ENCODE data around the gene TEX38. TPM values are rescaled to one million over a fixed set of nuclear protein-coding genes. Genes with fewer than 3 reads are reported as not detected.
"Not testable (repeated sequence)": the region's sequence is repeated elsewhere in the genome, so short reads cannot be mapped to it uniquely, and the experiment has no call there.

The TEX38 gene
- total RNA-seq, 5 donors from 2014 or later (not counting 1 experiment from before 2014, with no cell fraction given), result not detected

- Histone ChIP-seq H3K4me3 (ENCODE audit: control insufficient read depth in 1 of 2, extremely low read depth in 1 of 2, low read length in 1 of 2) (no peak overlapping the region), H3K9me3 (peaks cover 4% of the 10 kb centered on the region), H3K4me1 (ENCODE audit: control insufficient read depth in 1 of 2, extremely low read depth in 1 of 2, insufficient read depth in 2 of 2, low read length in 2 of 2) (no peaks in the 10 kb centered on the region), H3K36me3 (ENCODE audit: control insufficient read depth in 2 of 2, extremely low read depth in 1 of 2, insufficient read depth in 1 of 2, low read length in 1 of 2) (peaks cover 7 to 53% of the 10 kb centered on the region in 2 donors), H3K27me3 (replicated peaks in 1 of 2; ENCODE audit: control insufficient read depth in 2 of 2, extremely low read depth in 1 of 2, insufficient read depth in 2 of 2, low read length in 1 of 2) (no peaks in the 10 kb centered on the region), H3K27ac (ENCODE audit: low read length) (no peak overlapping the region)
- ChIA-PET CTCF (interaction anchor here in 1 of 2 donors (0.6 to 1.1 kb wide), 2 partner anchors 55 to 338 kb away, joined by 3 read pairs; partner anchors contain the start of gene MKNK1), POLR2A (no interaction called here)
- Mint-ChIP-seq H3K27ac (no peak overlapping the region), H3K4me1 (peaks cover 0 to 9% (median 8%) of the 10 kb centered on the region in 3 donors), H3K9me3 (peaks cover 0 to 6% (median 2%) of the 10 kb centered on the region in 3 donors), H3K4me3 (no peak overlapping the region), H3K36me3 (peaks cover 48% of the 10 kb centered on the region), H3K27me3 (no peaks in the 10 kb centered on the region)
- DNase-seq, result no peak
- WGBS (ENCODE audit: insufficient coverage), result no CpG with 5 or more reads among the region's 2 CpGs
- ATAC-seq (replicated peaks in 1 of 4), result no peak
These were observed 12.3 kb upstream of the TEX38 start for GRCh38 chr1:46659307-46659870.

DNA sequence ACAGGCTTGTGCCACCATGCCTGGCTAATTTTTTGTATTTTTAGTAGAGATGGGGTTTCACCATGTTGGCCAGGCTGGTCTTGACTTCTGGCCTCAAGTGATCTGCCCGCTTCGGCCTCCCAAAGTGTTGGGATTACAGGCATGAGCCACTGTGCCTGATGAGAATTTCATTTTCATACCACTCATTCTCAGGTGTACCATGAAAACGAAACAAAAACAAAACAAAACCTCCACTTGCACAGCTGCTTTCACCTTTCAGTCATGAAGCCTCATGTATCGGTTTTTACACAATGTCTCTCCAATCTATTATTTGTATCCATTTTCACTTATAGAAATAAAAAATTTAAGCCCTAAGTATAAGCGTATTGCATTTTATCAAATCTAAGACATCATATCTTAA, 11.5 kb upstream of the TEX38 start:
- not testable (repeated sequence) for ATAC-seq (replicated peaks in 1 of 4)

DNA sequence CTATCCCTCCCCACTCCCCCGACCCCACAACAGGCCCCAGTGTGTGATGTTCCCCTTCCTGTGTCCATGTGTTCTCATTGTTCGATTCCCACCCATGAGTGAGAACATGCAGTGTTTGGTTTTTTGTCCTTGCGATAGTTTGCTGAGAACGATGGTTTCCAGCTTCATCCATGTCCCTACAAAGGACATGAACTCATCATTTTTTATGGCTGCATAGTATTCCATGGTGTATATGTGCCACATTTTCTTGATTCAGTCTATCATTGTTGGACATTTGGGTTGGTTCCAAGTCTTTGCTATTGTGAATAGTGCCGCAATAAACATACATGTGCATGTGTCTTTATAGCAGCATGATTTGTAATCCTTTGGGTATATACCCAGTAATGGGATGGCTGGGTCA, 8.7 kb upstream of the TEX38 start:
- POLR2A ChIA-PET, result interaction anchor here in 1 of 2 donors (0.7 kb wide), 1 partner anchor 14 kb away, joined by 4 read pairs; no protein-coding TSS in a partner anchor
- peaks cover 25% of the 10 kb centered on the region for H3K36me3 Mint-ChIP-seq
- H3K4me3 ChIP-seq (ENCODE audit: control insufficient read depth in 1 of 2, extremely low read depth in 1 of 2, low read length in 1 of 2); H3K9me3 Mint-ChIP-seq; H3K9me3 ChIP-seq; H3K27me3 Mint-ChIP-seq; H3K4me3 Mint-ChIP-seq; H3K27me3 ChIP-seq (replicated peaks in 1 of 2; ENCODE audit: control insufficient read depth in 2 of 2, extremely low read depth in 1 of 2, insufficient read depth in 2 of 2, low read length in 1 of 2); ATAC-seq (replicated peaks in 1 of 4); H3K27ac ChIP-seq (ENCODE audit: low read length); DNase-seq; H3K27ac Mint-ChIP-seq; CTCF ChIA-PET: not testable (repeated sequence)
- Histone ChIP-seq H3K4me1 (ENCODE audit: control insufficient read depth in 1 of 2, extremely low read depth in 1 of 2, insufficient read depth in 2 of 2, low read length in 2 of 2) (peaks cover 6 to 17% of the 10 kb centered on the region in 2 experiments), H3K36me3 (ENCODE audit: control insufficient read depth in 2 of 2, extremely low read depth in 1 of 2, insufficient read depth in 1 of 2, low read length in 1 of 2) (peaks cover 0 to 36% of the 10 kb centered on the region in 2 donors)
- H3K4me1 Mint-ChIP-seq, result peaks cover 27 to 29% (median 28%) of the 10 kb centered on the region in 3 donors
- no CpG with 5 or more reads among the region's 5 CpGs for WGBS (ENCODE audit: insufficient coverage)

More for the DNA sequence above, 11.5 kb upstream of the TEX38 start:
- H3K36me3 ChIP-seq (ENCODE audit: control insufficient read depth in 2 of 2, extremely low read depth in 1 of 2, insufficient read depth in 1 of 2, low read length in 1 of 2), result peaks cover 7 to 56% of the 10 kb centered on the region in 2 donors
- peaks cover 48% of the 10 kb centered on the region for H3K36me3 Mint-ChIP-seq
- H3K4me3 ChIP-seq (ENCODE audit: control insufficient read depth in 1 of 2, extremely low read depth in 1 of 2, low read length in 1 of 2); H3K4me1 ChIP-seq (ENCODE audit: control insufficient read depth in 1 of 2, extremely low read depth in 1 of 2, insufficient read depth in 2 of 2, low read length in 2 of 2); H3K27me3 Mint-ChIP-seq; H3K9me3 ChIP-seq; H3K27ac ChIP-seq (ENCODE audit: low read length); H3K4me3 Mint-ChIP-seq; H3K9me3 Mint-ChIP-seq; DNase-seq; H3K27me3 ChIP-seq (replicated peaks in 1 of 2; ENCODE audit: control insufficient read depth in 2 of 2, extremely low read depth in 1 of 2, insufficient read depth in 2 of 2, low read length in 1 of 2): not testable (repeated sequence)
- H3K27ac Mint-ChIP-seq, result peak overlapping the region in 1 of 2 donors; percentile 19
- H3K4me1 Mint-ChIP-seq, result peaks cover 7 to 13% (median 9%) of the 10 kb centered on the region in 3 donors
- CTCF ChIA-PET, result interaction anchor here in 1 of 2 donors (1.1 kb wide), 1 partner anchor 56 kb away, joined by 3 read pairs; the partner anchor contains the start of gene MKNK1
- POLR2A ChIA-PET, result interaction anchor here in 1 of 2 donors (0.6 kb wide), 1 partner anchor 50 kb away, joined by 6 read pairs; no protein-coding TSS in a partner anchor
- 67% methylated on average over 3 of the region's 5 CpGs for WGBS (ENCODE audit: insufficient coverage)

GRCh38 chr1:46665983-46666382, 5.7 kb upstream of the TEX38 start:
- Mint-ChIP-seq H3K27ac (no peak overlapping the region), H3K36me3 (peaks cover 20% of the 10 kb centered on the region), H3K4me1 (peaks cover 19 to 28% (median 21%) of the 10 kb centered on the region in 3 donors), H3K4me3 (peak overlapping the region in 2 of 3 donors; percentile 79 to 82), H3K27me3 (no peaks in the 10 kb centered on the region), H3K9me3 (no peaks in the 10 kb centered on the region)
- Histone ChIP-seq H3K27ac (ENCODE audit: low read length) (no peak overlapping the region), H3K4me1 (ENCODE audit: control insufficient read depth in 1 of 2, extremely low read depth in 1 of 2, insufficient read depth in 2 of 2, low read length in 2 of 2) (peaks cover 6 to 24% of the 10 kb centered on the region in 2 experiments), H3K4me3 (ENCODE audit: control insufficient read depth in 1 of 2, extremely low read depth in 1 of 2, low read length in 1 of 2) (no peak overlapping the region), H3K27me3 (replicated peaks in 1 of 2; ENCODE audit: control insufficient read depth in 2 of 2, extremely low read depth in 1 of 2, insufficient read depth in 2 of 2, low read length in 1 of 2) (no peaks in the 10 kb centered on the region), H3K36me3 (ENCODE audit: control insufficient read depth in 2 of 2, extremely low read depth in 1 of 2, insufficient read depth in 1 of 2, low read length in 1 of 2) (peaks cover 0 to 22% of the 10 kb centered on the region in 2 donors), H3K9me3 (no peaks in the 10 kb centered on the region)
- ATAC-seq (replicated peaks in 1 of 4), result no peak
- no peak for DNase-seq
- WGBS (ENCODE audit: insufficient coverage), result no CpG with 5 or more reads among the region's 2 CpGs
- POLR2A ChIA-PET, result no interaction called here
- CTCF ChIA-PET, result no interaction called here

DNA sequence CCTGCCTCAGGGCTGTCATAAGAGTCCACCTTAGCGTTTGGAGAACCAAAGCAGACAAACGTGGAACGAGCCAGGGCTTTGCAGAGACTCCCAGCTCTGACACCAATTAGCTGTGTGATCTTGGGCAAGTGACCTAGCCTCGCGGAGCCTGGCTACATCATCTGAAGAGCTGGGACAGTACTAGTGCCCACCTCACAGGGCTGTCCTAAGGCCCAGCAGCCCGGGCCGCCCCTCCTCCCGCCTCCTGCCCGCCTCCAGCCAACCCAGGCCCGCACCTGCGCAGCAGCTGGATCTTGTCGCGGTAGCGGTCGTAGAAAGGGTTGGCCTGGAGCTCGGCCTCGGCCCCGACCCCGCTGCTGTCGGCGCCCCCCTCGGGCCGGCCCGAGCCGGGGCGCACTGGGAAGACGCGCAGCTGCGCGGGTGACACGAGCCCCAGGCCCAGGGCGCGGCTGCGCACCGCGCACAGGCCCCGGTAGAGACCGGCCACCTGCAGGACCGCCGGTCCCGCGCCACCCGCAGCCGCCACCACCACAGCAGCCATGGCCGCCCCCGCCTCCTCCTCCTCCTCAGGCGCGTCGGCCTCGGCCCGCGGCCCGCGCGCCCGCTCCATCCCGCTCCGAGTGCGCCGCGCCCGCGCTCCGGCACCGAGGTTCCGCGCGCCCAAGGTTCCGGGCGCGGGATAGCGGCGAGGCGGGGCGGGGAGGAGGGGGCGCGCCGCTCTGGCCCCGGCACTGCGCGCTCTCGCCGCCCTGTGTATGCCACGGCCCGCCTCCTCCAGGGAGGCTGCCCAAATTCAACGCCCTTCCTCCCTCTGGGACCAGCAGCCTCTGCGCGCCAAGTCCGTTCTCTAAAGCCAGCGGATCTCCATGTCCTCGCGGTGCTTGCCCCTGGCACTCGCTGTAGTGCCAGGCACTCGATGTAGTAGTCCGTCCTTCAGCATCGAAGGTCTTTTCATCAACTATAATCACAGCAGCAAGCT, 3.6 kb upstream of the TEX38 start, which contains the start of gene ATPAF1:
ATPAF1 (minus strand) TSS at position 583 of the 979 bp plus-strand sequence; CDS start at position 541, 42 bp downstream.
- 2% methylated on average over 85 of the region's 96 CpGs for WGBS (ENCODE audit: insufficient coverage)
- peak; percentile 86 to 91 (median 88) for ATAC-seq (replicated peaks in 1 of 4)
- ChIA-PET CTCF (interaction anchor here (0.5 to 1.3 kb wide), 4 partner anchors 10 to 1365 kb away, joined by 3 to 4 read pairs (median 3); partner anchors contain the start of gene MKNK1 (in 1 of the 2)), POLR2A (interaction anchor here (0.5 to 1.2 kb wide), 3 partner anchors 8 to 63 kb away, joined by 3 to 4 read pairs (median 4); no protein-coding TSS in a partner anchor)
- H3K36me3 ChIP-seq (ENCODE audit: control insufficient read depth in 2 of 2, extremely low read depth in 1 of 2, insufficient read depth in 1 of 2, low read length in 1 of 2), result peaks cover 0 to 22% of the 10 kb centered on the region in 2 donors
- H3K9me3 ChIP-seq, result no peaks in the 10 kb centered on the region
- Mint-ChIP-seq H3K4me3 (peak within 1 kb of the TSS in 2 of 3 donors; percentile 79 to 82), H3K27me3 (no peaks in the 10 kb centered on the region), H3K36me3 (peaks cover 16% of the 10 kb centered on the region), H3K9me3 (no peaks in the 10 kb centered on the region), H3K4me1 (peaks cover 19 to 28% (median 21%) of the 10 kb centered on the region in 3 donors), H3K27ac (peak within 1 kb of the TSS; percentile 56 to 64)
- no peaks in the 10 kb centered on the region for H3K27me3 ChIP-seq (replicated peaks in 1 of 2; ENCODE audit: control insufficient read depth in 2 of 2, extremely low read depth in 1 of 2, insufficient read depth in 2 of 2, low read length in 1 of 2)
- peak within 1 kb of the TSS; percentile 72 for H3K27ac ChIP-seq (ENCODE audit: low read length)
- peak within 1 kb of the TSS; percentile 70 to 79 for H3K4me3 ChIP-seq (ENCODE audit: control insufficient read depth in 1 of 2, extremely low read depth in 1 of 2, low read length in 1 of 2)
- peak; percentile 13 to 75 (median 43) for DNase-seq
- peaks cover 6 to 24% of the 10 kb centered on the region in 2 experiments for H3K4me1 ChIP-seq (ENCODE audit: control insufficient read depth in 1 of 2, extremely low read depth in 1 of 2, insufficient read depth in 2 of 2, low read length in 2 of 2)

- H3K36me3 Mint-ChIP-seq, result no peaks in the 10 kb centered on the region
- H3K4me1 Mint-ChIP-seq, result peaks cover 18 to 24% (median 22%) of the 10 kb centered on the region in 3 donors
- no peaks in the 10 kb centered on the region for H3K27me3 Mint-ChIP-seq
- H3K36me3 ChIP-seq (ENCODE audit: control insufficient read depth in 2 of 2, extremely low read depth in 1 of 2, insufficient read depth in 1 of 2, low read length in 1 of 2), result peaks cover 0 to 9% of the 10 kb centered on the region in 2 donors
- ChIA-PET POLR2A (no interaction called here), CTCF (no interaction called here)
- DNase-seq (no peak), ATAC-seq (replicated peaks in 1 of 4) (no peak)
- H3K9me3 ChIP-seq, result no peaks in the 10 kb centered on the region
- no peak overlapping the region for H3K4me3 ChIP-seq (ENCODE audit: control insufficient read depth in 1 of 2, extremely low read depth in 1 of 2, low read length in 1 of 2)
- no peak overlapping the region for H3K4me3 Mint-ChIP-seq
- H3K27me3 ChIP-seq (replicated peaks in 1 of 2; ENCODE audit: control insufficient read depth in 2 of 2, extremely low read depth in 1 of 2, insufficient read depth in 2 of 2, low read length in 1 of 2), result no peaks in the 10 kb centered on the region
- H3K9me3 Mint-ChIP-seq, result no peaks in the 10 kb centered on the region
- 100% methylated on average over 1 of the region's 1 CpG for WGBS (ENCODE audit: insufficient coverage)
- H3K4me1 ChIP-seq (ENCODE audit: control insufficient read depth in 1 of 2, extremely low read depth in 1 of 2, insufficient read depth in 2 of 2, low read length in 2 of 2), result peaks cover 6 to 24% of the 10 kb centered on the region in 2 experiments
- no peak overlapping the region for H3K27ac Mint-ChIP-seq
- H3K27ac ChIP-seq (ENCODE audit: low read length), result no peak overlapping the region
These were observed 1.5 kb upstream of the TEX38 start for GRCh38 chr1:46670134-46670533.
